EH (cell line): ENCODE measurements around the gene PPCS.

Experiments used
- DNase-seq: peaks from one replicate; pipeline ENCODE4 v3.0.0-alpha.2; 2015; ENCODE audit warnings: low read depth

PPCS gene

DNA sequence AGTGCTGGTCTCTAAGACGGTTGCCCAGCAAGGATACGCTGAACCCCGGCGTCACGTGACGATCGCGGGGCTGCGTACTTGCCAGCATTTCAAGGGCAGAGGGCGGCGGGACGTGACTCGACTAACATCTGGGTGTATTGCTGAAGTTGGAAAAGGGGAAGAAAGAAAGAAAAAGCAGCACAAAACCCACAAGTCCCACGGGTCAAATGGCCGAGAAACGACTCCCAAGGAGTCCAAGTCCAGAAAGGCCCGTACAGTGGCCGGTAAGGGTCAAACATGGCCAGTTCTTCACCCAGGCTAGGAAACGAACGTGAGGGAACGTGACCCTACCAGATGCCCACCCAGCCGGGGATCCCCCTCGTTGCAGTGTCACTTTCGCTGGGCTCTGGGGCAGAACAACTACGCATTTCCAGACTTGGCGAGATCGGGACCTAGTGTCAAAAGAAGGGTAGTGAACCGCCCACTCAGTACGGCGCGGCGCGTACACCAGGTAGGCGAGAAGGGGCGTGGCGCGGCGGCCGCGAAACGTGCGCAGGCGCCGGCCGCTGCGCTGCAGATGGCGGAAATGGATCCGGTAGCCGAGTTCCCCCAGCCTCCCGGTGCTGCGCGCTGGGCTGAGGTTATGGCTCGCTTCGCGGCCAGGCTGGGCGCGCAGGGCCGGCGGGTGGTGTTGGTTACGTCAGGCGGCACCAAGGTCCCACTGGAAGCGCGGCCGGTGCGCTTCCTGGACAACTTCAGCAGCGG is at the start of gene PPCS, which contains the start of gene ZMYND12:
Gene PPCS (plus strand): TSS at position 534 of the 744 bp plus-strand sequence. CDS start 23 bp downstream, at position 557.
Gene ZMYND12 (minus strand): TSS at position 13 of the 744 bp plus-strand sequence. CDS start 25 bp downstream, outside the sequence.
- peak; percentile 84 for DNase-seq

DNA sequence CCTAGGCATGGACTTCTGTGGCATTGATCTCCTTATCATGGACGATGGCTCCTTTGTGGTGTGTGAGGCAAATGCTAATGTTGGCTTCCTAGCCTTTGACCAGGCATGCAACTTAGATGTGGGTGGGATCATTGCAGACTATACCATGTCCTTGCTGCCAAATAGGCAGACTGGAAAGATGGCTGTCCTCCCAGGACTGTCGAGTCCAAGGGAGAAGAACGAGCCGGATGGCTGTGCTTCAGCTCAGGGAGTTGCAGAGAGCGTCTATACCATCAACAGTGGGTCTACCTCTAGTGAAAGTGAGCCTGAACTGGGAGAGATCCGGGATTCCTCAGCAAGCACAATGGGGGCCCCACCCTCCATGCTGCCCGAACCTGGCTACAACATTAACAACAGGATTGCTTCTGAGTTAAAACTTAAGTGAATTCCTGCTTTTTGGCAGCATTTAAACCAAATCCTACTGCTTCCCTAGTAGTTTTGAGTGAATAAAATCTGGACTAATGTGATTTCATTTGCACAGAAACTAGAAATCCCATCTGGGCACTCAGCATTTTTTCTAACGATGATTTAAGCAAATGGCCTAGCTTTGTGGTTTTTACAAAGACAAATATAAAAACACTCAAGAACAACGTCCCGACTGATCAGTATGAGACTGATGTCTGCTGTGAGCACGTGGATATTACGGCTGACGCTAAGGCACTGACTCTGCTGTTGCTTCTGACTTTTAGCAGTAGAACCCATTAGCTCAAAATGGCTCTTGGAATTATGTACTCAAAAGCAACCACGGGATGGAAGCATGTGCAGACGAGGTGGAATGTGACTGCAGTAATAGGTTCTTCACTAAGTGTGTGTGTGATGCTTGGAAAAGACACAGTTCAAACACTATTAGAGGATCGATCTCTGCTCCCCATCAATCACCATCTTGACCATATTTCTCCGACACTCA is 41.5 kb upstream of the PPCS start:
- DNase-seq, result no peak

- DNase-seq, result no peak
Measured at GRCh38 chr1:42417166-42417565, 39.2 kb upstream of the PPCS start.

DNA sequence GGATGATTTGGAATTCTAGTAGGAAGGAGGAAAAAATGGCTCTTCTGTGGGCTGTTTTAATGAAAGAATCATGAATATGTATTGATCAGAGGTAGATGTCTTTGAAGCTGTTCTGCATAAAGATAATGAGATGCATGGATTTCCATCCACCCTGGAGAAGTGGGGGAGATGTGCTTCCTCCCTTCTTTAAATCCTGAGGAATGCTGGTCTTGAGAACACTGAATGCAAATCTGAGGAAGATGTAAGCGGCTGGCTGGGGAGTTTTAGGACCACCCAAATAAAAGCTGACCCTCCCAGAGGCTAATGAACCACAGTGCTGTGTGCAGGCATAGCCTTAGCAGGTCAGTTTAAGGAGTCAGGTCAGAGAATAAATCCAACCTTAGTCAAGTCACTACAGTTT is 37.8 kb upstream of the PPCS start:
- DNase-seq, result no peak

DNA sequence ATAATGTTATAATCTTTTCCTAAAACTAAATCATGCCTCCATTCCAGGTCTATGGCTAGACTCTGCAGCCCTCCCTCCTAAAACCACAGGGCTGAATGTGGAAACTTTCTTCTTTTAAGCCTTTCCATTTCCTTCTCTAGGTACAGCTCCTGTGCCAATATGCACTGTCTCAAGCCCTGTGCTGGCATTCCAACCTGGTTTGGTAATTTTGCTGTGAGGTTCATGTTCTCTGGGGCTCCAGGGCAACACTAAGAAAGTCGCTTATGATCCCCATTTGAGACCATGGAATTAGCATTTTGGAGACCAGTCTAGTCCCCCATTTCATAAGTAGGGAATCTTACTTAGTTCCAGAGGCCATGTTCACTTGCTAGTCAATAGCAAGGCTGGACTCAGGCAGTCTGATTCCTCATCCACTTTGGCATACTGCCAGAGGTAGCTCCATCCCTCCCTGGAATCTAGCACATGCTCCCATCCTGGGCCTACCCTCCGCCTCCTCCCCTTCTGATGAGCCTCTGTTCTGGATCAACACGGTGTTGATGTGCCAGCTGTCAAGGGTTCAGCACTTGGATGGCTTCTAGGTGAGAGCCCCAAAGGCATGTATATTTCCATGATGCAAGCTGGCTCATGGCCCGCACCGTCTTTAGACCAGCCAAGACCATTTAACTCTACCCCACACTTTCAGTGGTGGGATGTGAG is 37.1 kb upstream of the PPCS start:
- no peak for DNase-seq

DNA sequence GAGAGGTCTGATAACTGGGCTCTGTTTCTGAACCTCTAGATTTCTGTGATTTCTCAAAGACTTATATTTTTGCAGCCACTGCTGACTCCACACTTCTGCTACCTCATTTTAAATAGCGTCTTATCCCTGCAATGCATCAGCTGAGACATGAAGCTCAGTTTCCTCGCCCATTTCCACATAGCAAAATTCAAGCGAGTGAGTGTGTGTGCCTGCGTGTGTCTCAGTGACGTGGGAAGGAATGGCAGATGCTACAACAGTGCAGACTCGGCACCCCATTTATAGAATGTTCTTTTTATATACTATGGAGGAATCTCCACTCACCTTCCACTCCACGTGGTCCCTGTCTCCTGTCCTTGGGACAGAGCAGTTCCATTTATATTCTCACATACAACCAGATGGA is 36.2 kb upstream of the PPCS start:
- DNase-seq, result no peak

GRCh38 chr1:42420911-42421585 is 35.3 kb upstream of the PPCS start:
- peak; percentile 82 for DNase-seq

GRCh38 chr1:42422737-42423136 is 33.6 kb upstream of the PPCS start:
- DNase-seq, result no peak

- DNase-seq, result no peak
Measured at GRCh38 chr1:42423681-42424080, 32.7 kb upstream of the PPCS start.

DNA sequence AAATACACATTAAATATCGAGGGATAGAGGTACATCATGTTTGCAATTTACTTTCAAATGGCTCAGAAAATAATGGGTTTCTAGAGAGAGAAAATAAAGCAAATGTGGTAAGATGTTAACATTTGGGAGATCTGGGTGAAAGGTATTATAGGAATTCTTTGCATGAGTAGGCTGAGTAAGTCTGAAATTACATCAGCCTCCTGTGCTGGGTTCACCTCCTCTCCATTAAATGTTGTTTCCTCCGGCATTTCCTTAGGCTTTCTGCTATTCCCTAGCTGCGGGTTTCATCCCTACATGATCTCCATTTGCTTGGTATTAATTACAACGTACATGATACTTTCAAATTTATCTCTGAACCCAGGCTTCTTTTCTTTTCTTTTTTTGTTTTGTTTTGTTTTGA is 32.1 kb upstream of the PPCS start:
- peak; percentile 17 for DNase-seq

- DNase-seq, result no peak
Measured at GRCh38 chr1:42427240-42427639, 29.1 kb upstream of the PPCS start.

DNA sequence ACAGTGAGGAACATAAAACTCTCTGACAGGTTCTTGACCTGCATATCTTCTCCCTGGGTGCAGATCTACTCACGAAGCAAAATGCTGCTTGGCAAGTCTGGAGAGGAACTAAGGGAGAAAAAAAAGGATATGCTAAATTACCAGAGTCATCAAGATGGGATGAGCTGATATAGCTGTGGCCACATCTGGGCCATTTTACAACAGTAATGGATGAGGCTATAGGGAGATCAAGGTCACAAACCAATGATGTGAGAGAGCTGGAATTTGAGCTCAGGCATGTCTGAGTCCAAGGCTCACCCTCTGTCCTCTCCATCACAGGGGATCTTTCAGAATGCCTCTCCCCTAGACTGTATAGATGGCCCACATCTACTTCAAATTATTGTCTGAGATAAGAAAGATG is 26.7 kb upstream of the PPCS start:
- DNase-seq, result peak; percentile 30

DNA sequence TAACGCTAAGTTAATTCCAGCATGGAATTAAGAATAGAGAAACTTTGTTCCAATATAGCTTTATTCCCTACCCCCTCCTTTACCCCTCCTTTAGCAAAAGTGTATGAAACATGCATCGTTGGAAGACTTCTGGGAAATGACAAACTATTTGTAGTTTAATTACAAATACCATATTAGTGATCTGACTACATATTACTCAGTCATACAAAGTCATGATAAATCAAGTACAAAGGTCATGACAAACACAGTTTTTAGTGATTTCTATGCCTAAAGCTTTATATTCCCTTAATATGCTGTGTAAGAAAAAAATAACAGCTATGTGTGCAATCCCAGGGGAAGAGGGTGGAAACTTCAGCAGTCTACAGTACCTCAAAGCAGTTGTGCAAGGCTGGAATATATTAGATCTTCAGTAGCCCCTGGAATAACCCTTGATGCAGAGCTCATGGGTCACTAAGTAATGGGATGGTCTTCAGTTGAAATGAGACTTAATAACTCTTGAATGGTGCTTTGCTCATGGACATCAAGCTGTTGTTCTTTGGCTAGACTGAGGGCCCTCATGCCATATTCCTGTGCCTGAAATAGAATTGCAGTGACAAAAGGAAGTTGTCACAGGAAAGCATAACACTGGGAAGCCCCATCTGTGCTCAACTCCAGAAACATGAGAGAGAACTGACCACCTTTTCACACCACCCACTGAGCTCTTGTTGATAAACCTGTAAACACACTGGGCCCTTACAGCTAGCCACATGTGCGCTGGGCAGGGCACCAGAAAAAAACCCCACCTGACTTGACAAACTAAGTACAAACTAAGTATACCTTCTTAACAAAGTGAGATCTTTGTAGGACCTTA is 25.8 kb upstream of the PPCS start:
- DNase-seq, result no peak

DNA sequence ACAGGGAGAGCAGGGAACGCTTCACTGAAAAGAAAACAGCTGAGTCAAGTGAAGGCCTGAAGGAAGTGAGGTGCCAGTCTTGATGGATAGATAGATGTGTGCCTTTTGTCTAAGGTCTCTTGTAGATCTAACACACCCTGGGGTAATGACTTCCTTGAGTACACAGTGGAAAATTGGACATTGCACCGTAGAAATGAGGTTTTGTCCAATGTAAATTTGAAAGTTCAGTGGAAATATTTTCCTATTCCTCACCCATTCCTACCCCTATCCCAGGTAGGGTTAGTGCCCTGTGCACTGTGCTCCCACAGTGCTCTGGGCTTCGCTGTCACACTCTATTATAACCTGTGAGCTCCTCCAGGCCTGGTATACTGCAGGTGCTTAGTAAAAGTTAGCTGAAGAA is 24.8 kb upstream of the PPCS start:
- DNase-seq, result no peak

DNA sequence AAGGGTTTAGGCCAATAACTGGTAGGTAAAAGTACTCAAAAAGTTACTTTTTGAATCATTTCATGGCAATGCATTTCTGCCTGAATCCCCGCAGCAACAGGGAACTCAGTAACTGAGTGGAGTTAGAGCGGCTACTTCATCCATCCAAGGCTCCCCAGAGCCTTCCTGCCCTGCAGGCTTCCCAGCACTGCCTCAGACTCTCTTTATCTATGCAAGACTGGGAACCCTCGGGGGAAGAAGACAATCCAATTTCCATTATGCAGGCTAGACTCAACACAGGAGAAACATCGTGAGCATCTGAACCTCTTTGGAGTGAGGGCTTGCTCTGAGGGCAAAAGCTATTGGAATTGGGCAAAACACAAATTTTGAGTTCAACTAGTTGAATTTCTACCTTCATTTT is 23.6 kb upstream of the PPCS start:
- DNase-seq, result no peak

DNA sequence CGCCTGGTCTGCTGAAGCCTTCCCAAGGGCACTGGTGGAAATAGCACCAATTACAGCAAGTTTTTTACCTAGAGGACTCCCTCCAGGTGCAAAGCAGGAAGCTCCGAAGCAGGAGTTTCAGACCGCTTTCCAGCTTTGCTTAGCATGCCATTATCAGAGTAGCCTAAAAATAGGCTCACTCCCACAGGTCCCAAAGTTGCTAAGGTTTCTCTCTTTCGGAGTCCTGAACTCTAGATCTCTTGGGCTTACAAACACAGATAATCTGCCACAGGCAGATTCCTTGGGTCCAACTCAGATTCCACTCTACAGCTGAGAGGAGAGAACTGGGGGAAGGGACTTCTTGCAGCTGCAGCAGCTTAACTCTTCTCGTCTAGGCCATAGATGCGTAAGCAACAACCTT is 23.0 kb upstream of the PPCS start:
- DNase-seq, result no peak

GRCh38 chr1:42434340-42434739 is 22.0 kb upstream of the PPCS start:
- DNase-seq, result no peak

DNA sequence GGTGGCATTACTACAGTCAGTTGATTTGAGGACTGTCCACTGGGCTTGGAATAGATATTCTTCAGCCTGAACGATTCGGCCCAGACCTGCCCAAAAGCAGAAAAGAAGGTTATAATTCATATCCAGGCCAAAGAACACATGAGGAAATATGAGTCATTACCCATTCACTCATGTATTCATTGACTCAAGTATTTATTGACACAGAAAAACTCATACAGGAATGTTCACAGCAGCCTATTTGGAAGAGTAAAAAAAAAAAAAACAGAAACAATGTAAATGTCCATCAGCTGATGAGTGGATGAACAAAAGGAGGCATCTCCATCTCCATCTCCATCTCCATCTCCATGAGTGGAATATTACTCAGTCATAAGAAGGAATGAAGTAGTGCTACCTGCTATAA is 16.4 kb upstream of the PPCS start:
- DNase-seq, result peak; percentile 62

- no peak for DNase-seq
Measured at GRCh38 chr1:42442662-42443061, 13.7 kb upstream of the PPCS start.

- no peak for DNase-seq
Measured at GRCh38 chr1:42449256-42449655, 7.1 kb upstream of the PPCS start.

DNA sequence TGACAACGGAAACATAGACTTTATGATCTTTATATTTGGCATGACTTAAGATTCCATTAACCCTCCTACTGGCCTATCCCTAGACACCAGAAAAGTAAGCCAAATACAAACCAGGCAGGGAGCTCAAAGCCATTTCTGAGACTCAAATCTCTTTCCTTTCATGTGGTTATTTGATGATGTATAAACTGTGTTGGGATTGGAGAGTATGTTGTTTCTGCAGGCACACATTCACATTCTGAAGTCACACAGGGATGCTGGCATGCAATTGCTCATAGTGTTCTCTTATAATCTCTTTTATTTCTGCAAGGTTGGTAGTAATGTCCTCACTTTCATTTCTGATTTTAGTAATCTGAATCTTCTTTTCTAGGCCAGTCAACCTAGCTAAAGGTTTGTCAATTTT is 6.3 kb upstream of the PPCS start:
- DNase-seq, result no peak
